ENCODE measurements around the gene MAP1B. TPM values are rescaled to one million over a fixed set of nuclear protein-coding genes. Genes with fewer than 3 reads are reported as not detected.

Gene MAP1B
- total RNA-seq, 1 experiment from 2014 or later = 135 TPM

DNA sequence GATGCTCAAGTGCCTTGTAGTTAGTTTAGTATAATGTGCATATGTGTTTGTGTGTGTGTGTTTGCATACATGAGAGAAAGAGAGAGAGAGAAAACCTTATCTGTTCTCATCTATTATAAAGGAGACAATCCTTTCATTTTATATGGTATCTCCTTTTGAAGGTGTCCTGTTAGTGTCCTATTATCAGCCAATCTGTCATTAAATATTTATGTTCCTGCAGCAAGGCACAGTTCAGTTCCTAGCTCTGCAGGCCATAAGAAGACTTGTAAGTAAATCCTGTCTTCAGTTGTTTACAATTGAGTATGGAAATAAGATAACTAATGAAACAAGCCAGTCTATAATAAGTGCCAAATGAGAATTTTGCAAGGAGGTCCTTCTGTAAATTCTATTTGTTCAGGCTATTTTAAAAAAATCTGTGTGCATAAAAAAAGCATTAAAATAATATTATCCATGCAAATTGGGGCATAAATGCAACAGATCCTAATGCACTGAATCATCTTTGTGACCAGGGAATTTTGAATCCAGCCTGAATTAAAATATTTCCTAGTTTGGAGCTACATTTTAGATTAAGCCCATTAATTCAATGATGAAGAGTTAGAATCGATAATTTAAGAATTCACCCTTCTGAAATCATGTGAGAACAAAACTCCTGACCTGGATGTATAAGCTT is 18.1 kb downstream of the MAP1B start:
- intact Hi-C loops (cut with micrococcal nuclease; ENCODE audit: unreplicated experiment) = no loop called here
- ChIA-PET POLR2A (ENCODE audit: low non-redundant PET) (no interaction called here), CTCF (no interaction called here)
- Histone ChIP-seq H3K27me3 (replicated peaks; ENCODE audit: insufficient read depth, low read depth, low read length, poor library complexity) (no peaks in the 10 kb centered on the region), H3K4me1 (ENCODE audit: insufficient read depth, low read length, poor library complexity, severe bottlenecking) (peaks cover 46% of the 10 kb centered on the region), H3K27ac (ENCODE audit: low read depth, low read length, poor library complexity, severe bottlenecking) (no peak overlapping the region), H3K9me3 (ENCODE audit: low read depth, low read length, poor library complexity, severe bottlenecking) (no peaks in the 10 kb centered on the region), H3K4me3 (ENCODE audit: low read depth, low read length, poor library complexity, severe bottlenecking) (no peak overlapping the region), H3K36me3 (ENCODE audit: insufficient read depth, low read length, poor library complexity, severe bottlenecking) (peaks cover under 1% of the 10 kb centered on the region)
- no peak for DNase-seq (ENCODE audit: low spot score)
- BruUV-seq (replicated peaks) = no TSS peak
- TF ChIP-seq, protein P1, sequence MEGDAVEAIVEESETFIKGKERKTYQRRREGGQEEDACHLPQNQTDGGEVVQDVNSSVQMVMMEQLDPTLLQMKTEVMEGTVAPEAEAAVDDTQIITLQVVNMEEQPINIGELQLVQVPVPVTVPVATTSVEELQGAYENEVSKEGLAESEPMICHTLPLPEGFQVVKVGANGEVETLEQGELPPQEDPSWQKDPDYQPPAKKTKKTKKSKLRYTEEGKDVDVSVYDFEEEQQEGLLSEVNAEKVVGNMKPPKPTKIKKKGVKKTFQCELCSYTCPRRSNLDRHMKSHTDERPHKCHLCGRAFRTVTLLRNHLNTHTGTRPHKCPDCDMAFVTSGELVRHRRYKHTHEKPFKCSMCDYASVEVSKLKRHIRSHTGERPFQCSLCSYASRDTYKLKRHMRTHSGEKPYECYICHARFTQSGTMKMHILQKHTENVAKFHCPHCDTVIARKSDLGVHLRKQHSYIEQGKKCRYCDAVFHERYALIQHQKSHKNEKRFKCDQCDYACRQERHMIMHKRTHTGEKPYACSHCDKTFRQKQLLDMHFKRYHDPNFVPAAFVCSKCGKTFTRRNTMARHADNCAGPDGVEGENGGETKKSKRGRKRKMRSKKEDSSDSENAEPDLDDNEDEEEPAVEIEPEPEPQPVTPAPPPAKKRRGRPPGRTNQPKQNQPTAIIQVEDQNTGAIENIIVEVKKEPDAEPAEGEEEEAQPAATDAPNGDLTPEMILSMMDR (conservative IDR thresholded peaks at IDR 0.05; ENCODE audit: low read depth, low read length) = no peak
- TF ChIP-seq EZH2 (IDR thresholded peaks at IDR 0.05; ENCODE audit: borderline replicate concordance, low read depth, low read length, poor library complexity, severe bottlenecking) = no peak

DNA sequence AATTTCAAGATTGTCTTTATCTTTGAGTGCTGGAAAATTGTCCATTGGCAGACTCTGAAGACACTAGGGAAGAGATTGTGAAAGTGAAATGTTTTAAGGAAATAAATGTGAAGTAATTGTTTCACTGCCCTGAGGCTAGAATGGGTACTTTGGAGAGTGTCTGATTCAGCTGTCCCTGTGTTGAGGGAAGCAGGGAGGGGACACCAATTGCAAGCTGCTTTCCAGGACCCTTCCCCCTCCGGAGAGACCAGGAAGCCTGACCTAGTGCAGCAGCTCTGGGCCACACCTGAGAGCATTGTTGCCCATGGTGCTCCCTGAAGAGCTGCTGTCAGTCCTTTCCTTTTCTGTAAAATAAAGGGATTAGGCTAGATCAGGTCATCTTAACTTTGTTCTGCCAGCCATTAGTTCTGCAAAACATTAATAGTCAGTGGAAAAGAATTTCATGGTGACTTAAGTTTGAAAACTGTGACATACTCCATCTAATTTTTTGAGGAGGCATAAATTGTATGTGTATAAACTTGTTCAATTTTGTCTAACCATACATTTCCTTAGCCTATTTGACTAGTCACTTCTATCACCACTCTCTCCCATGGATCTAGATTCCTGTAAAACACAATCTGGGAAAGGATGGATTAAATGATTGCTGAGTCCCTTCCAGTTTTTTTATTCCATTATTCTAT is 18.8 kb downstream of the MAP1B start:
- no TSS peak for BruUV-seq (replicated peaks)

DNA sequence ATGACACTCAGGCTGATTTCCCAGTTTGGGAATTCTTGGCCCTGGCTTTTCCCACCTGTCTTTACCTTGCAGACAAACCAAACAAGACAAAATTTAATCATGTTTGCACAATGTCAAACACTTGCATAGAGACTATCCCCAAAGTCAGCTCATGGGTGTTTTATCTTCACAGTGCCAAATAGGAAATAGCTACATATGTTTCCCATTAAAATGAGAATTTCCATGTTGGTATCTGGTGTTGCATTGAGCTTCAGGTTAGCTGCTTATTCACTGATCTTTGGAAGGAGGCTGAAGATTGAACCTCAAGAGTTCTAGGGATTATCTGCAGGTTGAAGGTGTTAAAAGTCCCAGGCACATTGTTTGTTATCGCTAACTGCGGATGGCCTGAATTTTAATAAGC is 19.5 kb downstream of the MAP1B start:
- no peak for DNase-seq (ENCODE audit: low spot score)
- BruUV-seq (replicated peaks) = no TSS peak
- intact Hi-C loops (cut with micrococcal nuclease; ENCODE audit: unreplicated experiment) = no loop called here
- Histone ChIP-seq H3K4me1 (ENCODE audit: insufficient read depth, low read length, poor library complexity, severe bottlenecking) (peaks cover 48% of the 10 kb centered on the region), H3K9me3 (ENCODE audit: low read depth, low read length, poor library complexity, severe bottlenecking) (no peaks in the 10 kb centered on the region), H3K36me3 (ENCODE audit: insufficient read depth, low read length, poor library complexity, severe bottlenecking) (peaks cover 3% of the 10 kb centered on the region), H3K27ac (ENCODE audit: low read depth, low read length, poor library complexity, severe bottlenecking) (no peak overlapping the region), H3K27me3 (replicated peaks; ENCODE audit: insufficient read depth, low read depth, low read length, poor library complexity) (no peaks in the 10 kb centered on the region), H3K4me3 (ENCODE audit: low read depth, low read length, poor library complexity, severe bottlenecking) (no peak overlapping the region)
- CTCF ChIA-PET = no interaction called here
- POLR2A ChIA-PET (ENCODE audit: low non-redundant PET) = no interaction called here
- TF ChIP-seq, protein P1 (conservative IDR thresholded peaks at IDR 0.05; ENCODE audit: low read depth, low read length) = no peak
- no peak for TF ChIP-seq EZH2 (IDR thresholded peaks at IDR 0.05; ENCODE audit: borderline replicate concordance, low read depth, low read length, poor library complexity, severe bottlenecking)

More for the DNA sequence above, 18.8 kb downstream of the MAP1B start:
- no peak for DNase-seq (ENCODE audit: low spot score)
- H3K4me3 ChIP-seq (ENCODE audit: low read depth, low read length, poor library complexity, severe bottlenecking) = no peak overlapping the region
- H3K4me1 ChIP-seq (ENCODE audit: insufficient read depth, low read length, poor library complexity, severe bottlenecking) = peaks cover 49% of the 10 kb centered on the region
- intact Hi-C loops (cut with micrococcal nuclease; ENCODE audit: unreplicated experiment) = no loop called here
- ChIA-PET CTCF (no interaction called here), POLR2A (ENCODE audit: low non-redundant PET) (no interaction called here)
- H3K27ac ChIP-seq (ENCODE audit: low read depth, low read length, poor library complexity, severe bottlenecking) = no peak overlapping the region
- TF ChIP-seq, protein P1 (conservative IDR thresholded peaks at IDR 0.05; ENCODE audit: low read depth, low read length) = no peak
- no peak for TF ChIP-seq EZH2 (IDR thresholded peaks at IDR 0.05; ENCODE audit: borderline replicate concordance, low read depth, low read length, poor library complexity, severe bottlenecking)
- H3K36me3 ChIP-seq (ENCODE audit: insufficient read depth, low read length, poor library complexity, severe bottlenecking) = peaks cover 3% of the 10 kb centered on the region
- no peaks in the 10 kb centered on the region for H3K27me3 ChIP-seq (replicated peaks; ENCODE audit: insufficient read depth, low read depth, low read length, poor library complexity)
- H3K9me3 ChIP-seq (ENCODE audit: low read depth, low read length, poor library complexity, severe bottlenecking) = no peaks in the 10 kb centered on the region
